ENCODE measurements around the gene PSD. TPM values are rescaled to one million over a fixed set of nuclear protein-coding genes. Genes with fewer than 3 reads are reported as not detected.

PSD gene
- total and polyA plus RNA-seq, 2 donors (not counting 1 experiment from before 2014, with no cell fraction given) = 0.07 to 5.3 TPM

DNA sequence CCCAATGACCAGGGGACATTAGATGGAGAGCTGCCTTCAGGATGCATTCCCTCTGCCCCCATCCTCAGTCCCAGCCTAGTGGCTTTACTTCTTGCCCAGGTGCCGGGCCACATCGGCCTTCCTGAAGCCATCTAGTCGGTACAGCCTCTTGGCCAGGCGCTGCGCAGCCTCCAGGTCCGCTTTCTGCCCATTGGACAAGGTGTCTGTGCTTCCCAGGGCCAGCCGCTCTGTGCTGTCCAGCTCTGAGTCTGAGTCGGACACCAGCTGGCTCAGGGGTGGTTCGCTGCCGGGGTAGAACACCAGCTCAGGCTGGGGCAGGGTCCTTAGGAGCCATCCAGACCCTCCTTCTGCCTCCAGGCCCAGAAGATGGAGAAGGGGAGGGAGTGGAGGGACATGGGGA, 6.3 kb downstream of the PSD start:
- H2AFZ ChIP-seq (ENCODE audit: low read length) = no peak overlapping the region
- no peak overlapping the region for H3K4me2 ChIP-seq (ENCODE audit: extremely low read depth, insufficient read depth, low read length)
- DNase-seq (ENCODE audit: low read depth in 2 of 2) = no peak
- H3K27ac ChIP-seq (ENCODE audit: insufficient read depth, low read length) = no peak overlapping the region
- H3K4me3 ChIP-seq (replicated peaks in 1 of 4; ENCODE audit: control extremely low read depth in 1 of 4, insufficient read depth in 1 of 4, low read depth in 3 of 4, low read length in 4 of 4) = no peak overlapping the region
- H3K27me3 ChIP-seq (ENCODE audit: control insufficient read depth, insufficient read depth, low read length) = peaks cover 71% of the 10 kb centered on the region
- no peak overlapping the region for H3K9ac ChIP-seq (ENCODE audit: insufficient read depth, low read length)
- H4K20me1 ChIP-seq (ENCODE audit: control insufficient read depth, extremely low read depth, insufficient read depth, low read length) = no peaks in the 10 kb centered on the region
- no peaks in the 10 kb centered on the region for H3K79me2 ChIP-seq (ENCODE audit: control insufficient read depth, insufficient read depth, low read length)
- no peaks in the 10 kb centered on the region for H3K4me1 ChIP-seq (ENCODE audit: control insufficient read depth, extremely low read depth, insufficient read depth, low read length)
- H3K9me3 ChIP-seq (ENCODE audit: control insufficient read depth, insufficient read depth, low read depth, low read length) = no peaks in the 10 kb centered on the region
- peak; percentile 8 for TF ChIP-seq EZH2 (IDR thresholded peaks at IDR 0.05; ENCODE audit: low read length, missing control alignments)
- TF ChIP-seq, protein P1, sequence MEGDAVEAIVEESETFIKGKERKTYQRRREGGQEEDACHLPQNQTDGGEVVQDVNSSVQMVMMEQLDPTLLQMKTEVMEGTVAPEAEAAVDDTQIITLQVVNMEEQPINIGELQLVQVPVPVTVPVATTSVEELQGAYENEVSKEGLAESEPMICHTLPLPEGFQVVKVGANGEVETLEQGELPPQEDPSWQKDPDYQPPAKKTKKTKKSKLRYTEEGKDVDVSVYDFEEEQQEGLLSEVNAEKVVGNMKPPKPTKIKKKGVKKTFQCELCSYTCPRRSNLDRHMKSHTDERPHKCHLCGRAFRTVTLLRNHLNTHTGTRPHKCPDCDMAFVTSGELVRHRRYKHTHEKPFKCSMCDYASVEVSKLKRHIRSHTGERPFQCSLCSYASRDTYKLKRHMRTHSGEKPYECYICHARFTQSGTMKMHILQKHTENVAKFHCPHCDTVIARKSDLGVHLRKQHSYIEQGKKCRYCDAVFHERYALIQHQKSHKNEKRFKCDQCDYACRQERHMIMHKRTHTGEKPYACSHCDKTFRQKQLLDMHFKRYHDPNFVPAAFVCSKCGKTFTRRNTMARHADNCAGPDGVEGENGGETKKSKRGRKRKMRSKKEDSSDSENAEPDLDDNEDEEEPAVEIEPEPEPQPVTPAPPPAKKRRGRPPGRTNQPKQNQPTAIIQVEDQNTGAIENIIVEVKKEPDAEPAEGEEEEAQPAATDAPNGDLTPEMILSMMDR (conservative IDR thresholded peaks at IDR 0.05 in 1 of 2, IDR thresholded peaks at IDR 0.05 in 1 of 2; ENCODE audit: low read depth in 1 of 2, low read length in 2 of 2) = no peak
- H3K36me3 ChIP-seq (ENCODE audit: control insufficient read depth, insufficient read depth, low read length) = no peaks in the 10 kb centered on the region

DNA sequence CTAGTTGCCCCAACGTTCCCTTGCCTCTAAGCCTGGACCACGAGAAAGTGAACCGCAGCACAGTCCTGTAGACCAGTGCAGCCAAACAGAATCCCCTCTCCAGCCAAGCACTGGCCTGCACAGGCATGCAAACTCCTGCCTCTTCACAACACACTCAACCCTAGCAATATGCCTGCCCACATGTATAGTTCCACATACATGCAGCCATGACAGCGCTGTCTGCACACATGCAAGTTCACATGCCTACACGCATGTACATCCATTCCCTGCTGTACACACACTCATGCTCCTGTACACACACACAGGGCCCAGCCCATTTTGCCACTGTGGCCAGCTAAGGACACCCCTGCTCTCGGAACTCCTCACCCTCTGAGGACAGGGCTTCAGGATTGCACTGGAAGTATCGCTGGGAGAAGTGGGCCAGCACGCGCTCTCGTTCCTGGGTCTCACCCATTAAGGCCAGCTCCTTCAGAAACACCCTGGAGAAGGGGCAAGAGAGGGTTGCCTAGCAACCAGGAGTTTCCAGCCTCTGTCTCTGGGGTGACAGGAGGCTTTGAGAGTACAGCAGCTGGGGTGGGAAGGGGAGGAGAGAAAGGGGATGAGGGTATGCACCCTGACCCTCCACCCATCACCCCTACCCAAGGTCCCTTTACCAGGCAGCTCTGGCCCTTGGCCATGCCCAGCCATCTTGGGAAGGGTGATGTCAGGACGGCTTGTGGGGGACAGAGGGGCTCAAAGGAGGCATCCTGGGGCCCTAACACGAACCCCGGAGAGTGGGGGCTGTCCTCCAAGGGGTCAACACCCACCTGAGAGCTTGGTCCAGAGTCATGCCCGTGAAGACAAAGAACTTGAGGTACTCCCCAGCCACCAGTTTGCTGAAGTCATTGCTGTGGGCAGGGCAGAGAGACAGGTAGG, 7.0 kb downstream of the PSD start:
- no peak for DNase-seq (ENCODE audit: low read depth in 2 of 2)
- no peaks in the 10 kb centered on the region for H3K79me2 ChIP-seq (ENCODE audit: control insufficient read depth, insufficient read depth, low read length)
- H3K9ac ChIP-seq (ENCODE audit: insufficient read depth, low read length) = no peak overlapping the region
- H3K27me3 ChIP-seq (ENCODE audit: control insufficient read depth, insufficient read depth, low read length) = peaks cover 71% of the 10 kb centered on the region
- H3K4me1 ChIP-seq (ENCODE audit: control insufficient read depth, extremely low read depth, insufficient read depth, low read length) = no peaks in the 10 kb centered on the region
- no peaks in the 10 kb centered on the region for H4K20me1 ChIP-seq (ENCODE audit: control insufficient read depth, extremely low read depth, insufficient read depth, low read length)
- H2AFZ ChIP-seq (ENCODE audit: low read length) = no peak overlapping the region
- no peak overlapping the region for H3K4me2 ChIP-seq (ENCODE audit: extremely low read depth, insufficient read depth, low read length)
- no peaks in the 10 kb centered on the region for H3K9me3 ChIP-seq (ENCODE audit: control insufficient read depth, insufficient read depth, low read depth, low read length)
- no peak overlapping the region for H3K4me3 ChIP-seq (replicated peaks in 1 of 4; ENCODE audit: control extremely low read depth in 1 of 4, insufficient read depth in 1 of 4, low read depth in 3 of 4, low read length in 4 of 4)
- H3K27ac ChIP-seq (ENCODE audit: insufficient read depth, low read length) = no peak overlapping the region
- peak; percentile 74 for TF ChIP-seq EZH2 (IDR thresholded peaks at IDR 0.05; ENCODE audit: low read length, missing control alignments)
- TF ChIP-seq, protein P1 (conservative IDR thresholded peaks at IDR 0.05 in 1 of 2, IDR thresholded peaks at IDR 0.05 in 1 of 2; ENCODE audit: low read depth in 1 of 2, low read length in 2 of 2) = no peak
- no peaks in the 10 kb centered on the region for H3K36me3 ChIP-seq (ENCODE audit: control insufficient read depth, insufficient read depth, low read length)

DNA sequence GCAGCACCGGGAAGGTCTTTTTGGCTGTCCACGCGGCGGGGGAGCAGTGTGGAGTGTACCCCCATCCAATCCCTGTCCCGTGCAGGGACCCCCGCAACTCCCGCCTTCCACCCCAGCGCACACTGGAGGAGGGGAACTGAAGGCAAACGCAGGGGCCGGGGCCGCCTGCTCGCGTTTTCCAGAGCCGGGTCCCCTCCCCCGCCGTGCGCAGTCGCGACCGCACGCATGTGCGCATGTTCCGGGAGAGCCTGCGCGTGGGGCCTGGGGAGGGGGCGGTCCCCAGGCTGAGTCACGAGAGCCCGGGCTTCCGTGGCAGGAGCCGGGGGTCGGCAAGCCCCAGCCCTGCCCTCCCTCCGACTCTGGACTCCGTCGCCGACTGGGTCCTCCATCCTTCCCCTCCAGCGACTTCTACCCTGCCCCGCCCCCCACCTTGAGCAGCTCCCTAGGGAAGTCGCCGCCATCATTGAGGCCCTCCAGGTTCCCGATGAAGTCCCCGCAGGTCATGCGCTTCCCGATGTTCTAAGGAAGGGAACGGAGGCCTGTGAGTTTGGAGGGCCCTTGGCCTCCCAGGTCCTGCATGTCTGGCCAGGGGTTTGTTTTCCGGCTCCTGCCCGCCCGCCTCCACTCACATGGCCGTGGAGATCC, 8.0 kb downstream of the PSD start:
- peak; percentile 21 to 28 for DNase-seq (ENCODE audit: low read depth in 2 of 2)
- H3K9me3 ChIP-seq (ENCODE audit: control insufficient read depth, insufficient read depth, low read depth, low read length) = no peaks in the 10 kb centered on the region
- H3K27me3 ChIP-seq (ENCODE audit: control insufficient read depth, insufficient read depth, low read length) = peaks cover 69% of the 10 kb centered on the region
- H3K4me2 ChIP-seq (ENCODE audit: extremely low read depth, insufficient read depth, low read length) = peak overlapping the region; percentile 59
- no peaks in the 10 kb centered on the region for H3K36me3 ChIP-seq (ENCODE audit: control insufficient read depth, insufficient read depth, low read length)
- peak overlapping the region in 2 of 4 experiments; percentile 43 to 48 for H3K4me3 ChIP-seq (replicated peaks in 1 of 4; ENCODE audit: control extremely low read depth in 1 of 4, insufficient read depth in 1 of 4, low read depth in 3 of 4, low read length in 4 of 4)
- no peak overlapping the region for H3K9ac ChIP-seq (ENCODE audit: insufficient read depth, low read length)
- no peak overlapping the region for H2AFZ ChIP-seq (ENCODE audit: low read length)
- no peaks in the 10 kb centered on the region for H3K79me2 ChIP-seq (ENCODE audit: control insufficient read depth, insufficient read depth, low read length)
- no peak for TF ChIP-seq EZH2 (IDR thresholded peaks at IDR 0.05; ENCODE audit: low read length, missing control alignments)
- TF ChIP-seq, protein P1 (conservative IDR thresholded peaks at IDR 0.05 in 1 of 2, IDR thresholded peaks at IDR 0.05 in 1 of 2; ENCODE audit: low read depth in 1 of 2, low read length in 2 of 2) = no peak
- no peaks in the 10 kb centered on the region for H3K4me1 ChIP-seq (ENCODE audit: control insufficient read depth, extremely low read depth, insufficient read depth, low read length)
- H4K20me1 ChIP-seq (ENCODE audit: control insufficient read depth, extremely low read depth, insufficient read depth, low read length) = no peaks in the 10 kb centered on the region
- no peak overlapping the region for H3K27ac ChIP-seq (ENCODE audit: insufficient read depth, low read length)
